ENCODE measurements around the gene PRR12.

- TF ChIP-seq CTCF (IDR thresholded peaks at IDR 0.05), result no peak
- no peak for TF ChIP-seq POLR2A (IDR thresholded peaks at IDR 0.05)
Observed at GRCh38 chr19:49635530-49636232, 44.7 kb downstream of the PRR12 start.

Measured in vagina (tissue), 2 donors.